Left lobe of liver (tissue), 2 donors: ENCODE measurements around the gene SMPX. TPM values are rescaled to one million over a fixed set of nuclear protein-coding genes. Genes with fewer than 3 reads are reported as not detected.

Source experiments
- ATAC-seq: fragments of 200-7000 bp; cut with Tn5 transposase; one replicate; pipeline ENCODE4 v1.9.1; 2020; ENCODE audit warnings: mild to moderate bottlenecking, moderate library complexity
- DNase-seq: peaks from one replicate; pipeline ENCODE4 v3.0.0-alpha.2; 2020; ENCODE audit warnings: low spot score
- total RNA-seq: library from RNA; stranded (reverse); gene quantifications from one replicate; pipeline ENCODE4 v1.2.1, GENCODE V29; 2021
- donor health status: DM: no; HTN: no; CAD: no; lungs with moderate emphysema.
- donor health status: DM: no; HTN: yes; CAD: no.

SMPX gene
- total RNA-seq, 1 donor from 2014 or later: 0.96 TPM

DNA sequence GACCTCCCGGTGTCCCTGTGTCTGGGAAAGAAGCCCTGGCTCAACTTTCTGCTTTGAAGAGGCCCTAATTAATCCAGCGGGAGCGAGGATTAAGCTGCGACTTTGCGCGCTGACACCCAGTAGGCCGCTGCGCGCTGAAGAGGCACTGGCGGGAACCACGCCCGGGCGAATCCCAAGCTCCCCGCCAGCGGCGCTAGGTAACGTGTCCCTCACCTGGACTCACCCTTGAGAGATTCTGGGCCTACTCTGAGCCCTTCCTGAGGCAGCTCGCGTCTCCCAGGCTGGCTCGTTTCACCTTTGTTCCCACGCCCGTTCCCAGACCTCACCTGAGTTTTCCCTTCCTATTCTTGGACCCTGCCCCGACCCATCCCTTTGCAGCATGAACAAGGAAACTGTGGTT lies 99.2 kb downstream of the SMPX start:
- DNase-seq (no peak), ATAC-seq (peak; percentile 82)

DNA sequence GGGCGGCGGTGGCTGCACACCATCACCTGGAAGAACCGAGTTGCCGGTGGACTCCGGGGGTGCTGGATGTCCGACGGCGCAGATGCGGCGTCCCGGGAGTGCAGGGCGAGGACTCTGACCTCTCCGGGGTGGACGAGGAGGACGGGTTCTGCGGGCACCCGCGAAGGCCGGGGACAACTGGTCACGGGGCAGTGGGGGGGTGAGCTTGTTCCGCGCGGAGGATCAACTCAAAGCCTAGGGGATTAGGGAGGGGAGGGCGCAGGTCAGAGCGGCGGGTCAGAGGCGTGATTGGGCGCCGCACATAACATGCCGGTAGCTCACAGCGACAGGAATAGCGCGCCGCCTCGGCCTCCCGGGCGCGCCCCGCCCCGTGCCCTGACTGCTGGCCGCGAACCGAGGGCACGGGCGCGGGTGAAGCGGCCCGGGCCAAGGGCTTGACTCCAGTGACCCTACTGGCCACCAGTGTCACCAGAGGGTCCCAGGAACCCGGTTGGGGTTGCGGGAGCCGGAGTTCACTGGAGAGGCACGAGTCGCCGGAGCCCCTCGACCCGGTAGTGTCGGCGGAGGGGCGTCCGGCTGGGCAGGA lies 99.7 kb downstream of the SMPX start, which contains the start of gene KLHL34:
TSS of gene KLHL34 (minus strand) at position 179 of the 586 bp plus-strand sequence. CDS start 542 bp downstream, outside the sequence.
- DNase-seq (no peak), ATAC-seq (peak; percentile 94)

DNA sequence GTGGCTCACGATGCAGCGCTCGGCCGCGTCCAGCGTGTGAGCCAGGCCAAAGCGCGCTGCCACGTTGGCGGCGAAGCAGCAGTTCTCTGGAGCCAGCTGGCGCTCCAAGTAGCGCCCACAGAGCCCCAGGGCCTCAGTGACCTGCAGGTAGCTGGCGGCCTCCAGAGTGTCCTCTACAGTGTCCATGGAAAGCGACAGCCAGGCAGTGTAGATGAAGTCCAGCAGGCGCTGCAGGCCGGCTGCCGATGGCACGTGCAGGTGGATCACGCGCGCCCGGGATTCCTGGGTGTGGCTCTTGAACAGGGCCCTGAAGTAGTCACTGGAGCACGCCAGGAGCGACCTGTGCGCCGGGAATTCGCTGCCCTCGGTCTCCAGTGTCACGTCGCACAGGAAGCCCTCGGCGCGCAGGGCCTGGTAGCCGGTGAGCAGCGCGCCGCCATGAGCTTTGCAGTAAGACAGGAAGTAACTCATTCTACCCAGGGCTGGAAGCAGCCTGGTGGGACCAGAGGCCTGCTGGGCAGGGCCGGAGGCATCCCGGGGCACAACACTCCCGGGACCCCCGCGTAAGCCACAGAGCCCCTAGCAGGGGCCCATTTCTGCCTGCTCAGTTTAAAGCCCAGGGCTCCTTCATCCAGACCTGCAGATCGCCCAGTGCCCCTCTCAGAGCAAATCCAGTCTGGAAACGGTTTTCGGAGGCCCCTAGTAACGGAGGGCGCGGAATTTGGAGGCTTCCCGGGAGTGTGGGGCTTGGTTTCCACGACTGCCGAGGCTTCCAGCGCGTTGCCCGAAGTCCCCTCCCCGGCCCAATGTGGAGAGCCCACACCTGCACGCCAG lies 100.4 kb downstream of the SMPX start:
- ATAC-seq: no peak
- DNase-seq: no peak

DNA sequence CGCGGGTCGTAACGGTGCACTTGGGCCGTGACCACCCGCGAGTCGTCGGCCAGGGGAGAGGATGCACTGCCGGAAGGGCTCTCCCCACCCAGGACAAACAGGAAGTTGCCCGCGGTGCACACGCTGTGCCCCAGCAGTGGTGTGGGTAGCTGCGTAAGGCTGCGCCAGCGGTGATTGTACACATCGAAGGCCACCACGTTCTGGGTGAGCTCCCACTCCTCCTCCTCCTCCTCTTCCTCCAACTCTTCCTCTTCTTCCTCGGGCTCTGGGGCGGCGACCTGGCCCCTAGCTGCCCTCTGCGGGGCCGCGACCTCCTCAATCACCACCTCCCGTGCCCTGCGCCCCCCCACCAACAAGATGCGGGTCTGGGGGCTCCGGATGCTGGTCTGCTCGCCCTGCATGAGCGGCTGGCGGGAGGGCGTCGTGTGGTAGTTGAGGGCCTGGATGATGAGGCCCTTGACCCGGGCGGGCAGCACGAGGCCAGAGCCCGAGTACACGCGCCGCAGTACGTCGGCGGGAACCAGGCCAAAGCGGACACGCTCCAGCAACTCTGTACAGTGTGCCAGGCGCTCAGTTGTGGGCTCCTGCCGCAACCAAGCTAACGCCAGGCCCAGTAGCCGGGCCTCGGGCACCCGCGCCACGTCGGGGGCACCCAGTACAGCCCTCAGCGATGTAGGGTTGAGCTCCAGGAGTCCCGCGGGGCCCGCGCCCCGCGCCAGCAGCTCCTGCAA lies 101.2 kb downstream of the SMPX start:
- DNase-seq (no peak), ATAC-seq (no peak)

Other genes starting within 250 kb of the SMPX start
- gene KLHL34, start 99.8 kb downstream of the SMPX start, total RNA-seq: 0.33 TPM
- gene MBTPS2, start 81.5 kb upstream of the SMPX start, total RNA-seq: 11.5 TPM
- gene YY2, start 97.9 kb upstream of the SMPX start, total RNA-seq: 0.53 TPM
- 17.8 TPM for gene SMS, start 182.6 kb upstream of the SMPX start, total RNA-seq